GM12891 (cell line): ENCODE results near the gene ARMC9.

Experiments
- DNase-seq: peaks from one replicate; pipeline ENCODE4 v3.0.0; 2011; ENCODE audit warnings: low spot score; ENCODE audit not compliant: insufficient read length
- FAIRE-seq: peaks from 2 replicates; lab custom pipeline; 2011; peaks lifted over from hg19 to GRCh38; lab: Jason Lieb, UNC
- PAX5 ChIP-seq: IDR thresholded peaks from 2 replicates; pipeline ENCODE4 v1.6.1; 2011; ENCODE audit warnings: low read length, moderate library complexity, mild to moderate bottlenecking; ENCODE audit not compliant: insufficient read depth, severe bottlenecking
- POLR2A ChIP-seq: IDR thresholded peaks from 2 replicates; pipeline ENCODE4 v1.6.1; 2011; ENCODE audit warnings: low read depth, low read length, control low read depth
- POLR2AphosphoS5 ChIP-seq: IDR thresholded peaks from 2 replicates; pipeline ENCODE4 v1.6.1; 2011; ENCODE audit warnings: low read depth, low read length, control low read depth
- POU2F2 ChIP-seq: IDR thresholded peaks from 2 replicates; pipeline ENCODE4 v1.6.1; 2011; ENCODE audit warnings: low read depth, mild to moderate bottlenecking, control low read depth, low read length, moderate library complexity
- SPI1 ChIP-seq: IDR thresholded peaks from 2 replicates; pipeline ENCODE4 v1.6.1; 2011; ENCODE audit warnings: low read depth, low read length, control low read depth
- TAF1 ChIP-seq: IDR thresholded peaks from 2 replicates; pipeline ENCODE4 v1.6.1; 2011; ENCODE audit warnings: low read depth, low read length, control low read depth

Gene ARMC9

DNA sequence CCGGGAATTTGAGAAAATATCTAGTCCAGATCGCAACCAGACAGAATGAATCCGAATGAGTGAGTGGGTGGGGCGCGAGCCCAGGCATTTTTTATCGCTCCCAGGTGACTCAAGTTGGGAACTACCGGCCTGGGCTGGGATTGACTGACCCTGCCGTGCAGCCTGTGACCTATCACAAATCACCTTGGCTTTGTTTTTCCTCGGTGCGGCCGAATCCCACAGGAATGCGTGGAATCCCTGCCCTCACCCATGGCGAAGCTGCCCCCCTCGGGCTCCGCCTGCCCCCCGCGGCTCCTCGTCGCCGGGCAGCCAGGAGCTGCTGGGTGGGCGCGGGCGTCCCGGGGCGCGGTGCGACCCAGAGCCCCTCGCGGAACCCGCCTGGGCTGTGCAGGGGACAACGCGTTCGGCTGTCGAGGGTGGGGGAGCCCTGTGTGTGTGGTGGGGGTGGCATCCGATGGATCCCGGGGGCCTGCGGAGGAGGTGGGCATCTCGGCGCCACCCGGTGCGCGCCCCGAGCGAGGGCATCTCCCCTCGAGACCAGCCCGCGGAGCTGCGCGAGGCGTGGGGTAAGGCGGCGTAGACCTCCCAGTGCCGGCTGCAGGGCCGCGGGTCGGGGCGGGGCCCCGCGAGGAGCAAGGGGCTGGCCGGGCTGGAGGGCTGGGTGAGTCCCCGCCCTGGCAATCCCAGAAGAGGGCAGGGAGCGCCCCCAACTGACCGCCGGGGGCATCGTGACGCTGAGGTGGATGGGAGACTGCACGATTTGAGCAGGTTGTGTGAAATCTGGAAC lies 213.6 kb downstream of the ARMC9 start:
- FAIRE-seq: peak; percentile 93
- TF ChIP-seq POLR2AphosphoS5 (no peak), SPI1 (no peak)
- DNase-seq: peak; percentile 84

DNA sequence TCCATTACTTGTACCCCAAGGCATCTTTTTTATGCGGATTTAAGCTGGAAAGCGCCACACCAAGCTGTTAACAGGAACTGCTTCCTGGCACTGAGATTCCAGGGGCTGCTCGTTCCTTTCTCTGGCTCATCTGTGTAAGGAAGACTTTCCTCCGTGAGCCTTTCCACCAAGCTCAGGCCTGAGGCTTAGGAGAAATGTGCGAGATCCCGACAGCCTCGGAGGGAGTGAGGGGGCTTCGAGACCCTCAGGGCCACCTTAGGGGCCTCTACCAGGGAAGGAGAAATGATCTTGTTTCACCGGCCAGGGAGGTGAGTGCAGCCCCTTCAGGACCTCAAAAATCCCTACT lies 214.2 kb downstream of the ARMC9 start:
- FAIRE-seq (no peak), DNase-seq (no peak)
- TF ChIP-seq POU2F2 (no peak), SPI1 (no peak), TAF1 (no peak)

DNA sequence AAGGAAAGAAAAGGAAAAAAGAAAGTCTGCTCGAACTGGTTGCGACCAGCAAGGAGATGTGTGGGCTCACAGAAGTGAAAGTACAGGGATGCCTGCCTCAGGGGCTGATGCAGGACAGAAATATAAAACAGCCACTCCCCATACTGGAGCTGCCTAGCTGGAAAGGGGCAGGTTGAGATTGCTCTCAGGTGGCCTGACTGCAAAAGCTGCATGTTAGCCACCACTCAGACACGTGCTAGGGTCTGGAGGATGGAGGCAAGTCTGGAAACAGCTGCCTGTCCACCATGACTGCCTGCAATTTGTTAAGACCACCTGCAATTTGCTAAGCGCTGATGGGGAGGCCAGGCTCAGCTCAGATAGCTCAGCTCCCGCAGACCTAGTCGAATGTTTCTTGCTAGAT lies 215.0 kb downstream of the ARMC9 start:
- no peak for DNase-seq
- FAIRE-seq: no peak
- no peak for TF ChIP-seq POU2F2

DNA sequence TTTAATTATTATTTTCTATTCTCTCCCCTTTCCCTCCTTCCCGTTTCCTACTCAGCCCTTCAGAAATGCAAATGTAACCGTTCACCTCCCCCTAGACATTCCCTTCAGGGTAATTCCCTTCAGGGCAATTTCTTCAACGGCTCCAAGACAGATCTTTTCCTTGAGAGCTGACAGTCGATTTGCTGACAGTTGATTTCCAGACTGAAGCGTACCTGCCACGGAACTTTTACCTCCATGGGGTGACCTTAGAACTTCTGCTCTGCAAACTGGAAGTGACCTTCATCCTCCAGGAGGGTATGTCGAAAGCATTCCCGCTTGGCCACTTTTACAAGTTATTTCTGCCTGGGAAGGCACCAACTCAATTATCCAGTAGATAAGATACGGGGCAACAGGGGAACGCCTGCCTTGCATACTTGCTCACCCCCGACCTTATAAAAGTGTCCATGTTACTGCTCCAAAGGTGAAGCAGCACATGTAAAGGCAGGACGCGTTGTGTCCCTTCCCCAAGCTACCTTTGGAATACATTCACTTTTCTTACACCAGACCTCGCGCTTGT lies 215.6 kb downstream of the ARMC9 start:
- DNase-seq (no peak), FAIRE-seq (no peak)
- no peak for TF ChIP-seq TAF1
- TF ChIP-seq POLR2A: no peak
- no peak for TF ChIP-seq POLR2AphosphoS5
- no peak for TF ChIP-seq PAX5
- no peak for TF ChIP-seq POU2F2
- no peak for TF ChIP-seq SPI1

DNA sequence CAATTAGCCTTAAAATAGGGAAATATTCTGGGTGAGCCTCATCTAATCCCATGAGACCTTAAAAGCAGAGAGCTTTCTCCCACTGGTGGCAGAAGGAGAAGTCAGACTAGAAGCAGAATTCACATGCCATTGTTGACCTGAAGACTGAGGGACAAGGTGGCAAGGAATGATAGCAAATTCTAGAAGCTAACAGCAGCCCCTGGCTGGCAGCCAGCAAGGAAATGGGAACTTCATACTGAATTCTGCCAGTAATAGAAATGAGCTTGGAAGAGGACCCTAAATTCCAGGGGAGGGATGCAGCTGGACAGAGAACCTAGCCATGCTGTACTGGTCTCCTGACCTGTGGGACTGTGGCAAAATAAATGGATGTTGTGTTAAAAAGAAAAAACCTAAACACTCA lies 216.6 kb downstream of the ARMC9 start:
- TF ChIP-seq POLR2A: no peak
- TF ChIP-seq SPI1: no peak
- no peak for TF ChIP-seq POLR2AphosphoS5
- TF ChIP-seq PAX5: no peak
- no peak for TF ChIP-seq TAF1
- TF ChIP-seq POU2F2: no peak
- no peak for FAIRE-seq
- DNase-seq: no peak

DNA sequence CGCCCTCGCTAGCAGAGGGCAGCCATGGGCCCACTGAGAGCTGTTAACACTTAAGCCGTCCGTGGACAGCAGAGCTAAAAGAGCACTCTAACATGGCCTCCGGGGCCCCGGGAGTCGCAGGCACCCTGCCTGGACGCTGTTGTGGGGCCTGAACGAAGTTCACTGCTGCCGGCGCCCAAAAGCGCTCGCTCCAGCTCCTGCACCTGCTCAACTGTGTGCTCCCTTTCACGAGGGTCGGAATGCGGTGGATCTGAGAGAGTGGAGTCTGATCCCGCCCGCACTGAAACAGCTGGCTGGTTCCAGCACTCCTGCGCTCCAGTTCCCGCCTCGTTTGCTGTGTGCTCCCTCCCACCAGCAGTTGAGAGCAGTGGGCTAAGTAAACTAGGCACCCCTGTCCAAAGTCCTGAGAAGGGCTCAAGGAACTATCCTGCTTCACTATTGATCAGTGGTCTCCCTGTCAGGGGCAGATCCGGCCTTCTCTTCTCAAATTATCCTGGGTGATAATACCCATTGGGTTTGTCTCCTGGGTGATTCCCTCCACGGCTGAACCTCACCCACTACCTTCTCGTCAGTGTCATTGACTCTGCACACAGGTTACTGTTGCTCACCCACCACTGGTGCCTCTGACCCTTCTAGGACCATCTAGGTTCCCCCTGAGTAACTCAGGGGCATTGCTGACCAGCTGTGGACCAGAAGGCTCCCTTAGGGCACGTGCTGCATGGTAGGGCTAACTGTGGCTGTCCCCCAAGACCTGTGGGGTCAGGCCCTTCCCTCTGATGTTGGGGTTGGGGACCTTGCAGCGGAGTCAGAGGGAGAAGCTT lies 220.6 kb downstream of the ARMC9 start:
- FAIRE-seq: no peak
- TF ChIP-seq POLR2AphosphoS5 (no peak), POLR2A (no peak), SPI1 (no peak), POU2F2 (no peak), PAX5 (no peak), TAF1 (no peak)

DNA sequence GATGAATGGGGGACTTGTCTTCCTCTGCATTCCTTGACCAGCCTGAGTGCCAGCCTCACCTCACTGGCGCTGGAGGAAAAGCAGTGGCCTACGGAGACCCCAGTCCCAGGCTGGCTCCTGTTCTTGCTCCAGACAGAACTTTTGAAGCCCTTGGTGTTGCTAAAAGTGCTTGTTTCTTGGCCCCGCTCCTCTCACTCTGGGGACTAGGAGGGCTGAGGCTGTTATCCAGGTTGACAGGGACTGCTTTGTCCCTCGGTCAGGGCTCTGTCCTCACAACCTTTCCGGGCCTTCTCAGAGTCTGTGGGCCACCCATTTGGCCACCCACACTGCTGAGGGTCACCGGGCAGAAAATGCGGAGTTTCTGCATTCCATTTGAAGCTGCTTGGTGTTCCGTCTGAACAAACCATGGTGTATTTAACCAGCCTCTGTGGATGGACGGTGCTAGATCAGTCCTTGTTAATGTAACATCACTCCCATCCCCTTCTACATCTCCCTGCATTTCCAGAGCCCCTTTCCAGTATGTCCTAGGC lies 222.7 kb downstream of the ARMC9 start:
- TF ChIP-seq SPI1 (no peak), PAX5 (no peak), POLR2A (no peak), POU2F2 (no peak), POLR2AphosphoS5 (no peak), TAF1 (no peak)
- DNase-seq (no peak), FAIRE-seq (no peak)

More for the DNA sequence above, 220.6 kb downstream of the ARMC9 start:
- DNase-seq: no peak

DNA sequence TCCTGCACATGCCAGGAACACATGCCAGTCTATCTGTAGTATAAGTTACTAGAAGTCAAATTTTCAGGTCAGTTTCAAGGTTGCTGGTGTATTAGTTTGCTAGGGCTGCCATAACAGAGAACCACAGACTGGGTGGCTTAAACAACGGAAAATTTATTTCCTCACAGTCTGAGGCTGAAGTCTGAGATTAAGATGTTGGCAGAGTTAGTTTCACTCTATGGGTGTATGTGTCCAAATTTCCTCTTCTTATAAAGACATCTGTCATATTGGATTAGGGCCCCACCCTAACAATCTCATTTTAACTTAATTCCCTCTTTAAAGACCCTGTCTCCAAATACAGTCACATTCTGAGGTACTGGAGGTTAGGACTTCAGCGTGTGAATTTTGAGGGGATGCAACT lies 223.6 kb downstream of the ARMC9 start:
- TF ChIP-seq TAF1 (no peak), POLR2AphosphoS5 (no peak), POU2F2 (no peak)
- DNase-seq (no peak), FAIRE-seq (no peak)

DNA sequence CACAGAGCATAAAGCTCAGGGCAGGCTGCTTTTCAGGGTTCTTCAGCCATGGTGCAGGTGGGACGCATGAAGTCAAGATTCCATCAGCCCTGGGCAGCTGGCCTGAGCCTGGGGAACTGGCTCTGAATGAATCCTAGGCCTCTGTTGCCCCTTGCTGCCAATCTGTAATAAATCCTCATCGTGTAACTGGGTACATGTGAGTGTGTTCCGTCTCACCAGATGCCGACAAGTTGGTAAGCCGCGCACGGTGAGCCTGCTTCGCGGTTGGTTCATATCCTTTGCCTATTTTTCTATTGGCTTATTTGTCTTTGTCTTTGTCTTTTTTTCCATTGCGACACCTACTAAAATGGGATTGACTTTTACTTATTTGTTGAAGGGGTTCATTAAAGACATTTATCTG lies 224.7 kb downstream of the ARMC9 start:
- no peak for TF ChIP-seq POLR2AphosphoS5
- no peak for TF ChIP-seq PAX5
- TF ChIP-seq POLR2A: no peak
- TF ChIP-seq TAF1: no peak
- no peak for TF ChIP-seq SPI1
- TF ChIP-seq POU2F2: no peak
- no peak for FAIRE-seq
- DNase-seq: no peak
